ENCODE data around the gene TMEM80. TPM values are rescaled to one million over a fixed set of nuclear protein-coding genes. Genes with fewer than 3 reads are reported as not detected.

TMEM80 gene
- total RNA-seq, 4 donors from 2014 or later, result 15.3 to 43.9 (median 38.1) TPM

- H3K4me1 ChIP-seq, result no peaks in the 10 kb centered on the region
- TF ChIP-seq POLR2A (IDR thresholded peaks at IDR 0.05) (no peak), CTCF (IDR thresholded peaks at IDR 0.05) (no peak)
- DNase-seq (ENCODE audit: low spot score in 2 of 2), result no peak
- peaks cover 0 to 86% (median 14%) of the 10 kb centered on the region in 3 donors for H3K36me3 ChIP-seq
- no peak overlapping the region for H3K4me3 ChIP-seq
- no peak overlapping the region for H3K27ac ChIP-seq
- no peaks in the 10 kb centered on the region for H3K9me3 ChIP-seq
- WGBS, 2 donors, result 90 to 92% methylated on average over 30 of the region's 30 CpGs
- H3K27me3 ChIP-seq, result no peaks in the 10 kb centered on the region
These were observed 40.4 kb upstream of the TMEM80 start for GRCh38 chr11:655036-655726.

DNA sequence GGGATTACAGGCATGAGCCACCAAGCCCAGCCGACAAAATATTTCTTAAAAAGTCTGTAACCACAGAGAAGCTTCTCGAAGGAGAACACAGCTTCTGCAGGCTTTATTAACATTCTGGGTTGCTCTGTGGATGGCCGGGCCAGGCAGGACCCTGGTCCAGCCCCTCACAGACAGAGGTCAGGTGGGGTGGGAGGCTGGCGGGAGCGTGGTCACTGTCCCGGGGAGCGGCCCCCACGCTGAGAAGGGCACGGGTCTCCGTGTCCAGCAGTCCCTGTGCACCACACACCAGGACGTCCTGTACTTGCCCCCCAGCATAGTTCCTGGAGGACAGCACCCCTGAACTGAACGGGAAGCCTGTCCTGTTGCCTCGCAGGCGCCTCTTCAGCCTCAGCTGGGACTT is 39.2 kb upstream of the TMEM80 start:
- no peaks in the 10 kb centered on the region for H3K9me3 ChIP-seq
- no peaks in the 10 kb centered on the region for H3K27me3 ChIP-seq
- H3K36me3 ChIP-seq, result peaks cover 0 to 87% (median 17%) of the 10 kb centered on the region in 3 donors
- H3K4me3 ChIP-seq, result no peak overlapping the region
- no peak for DNase-seq (ENCODE audit: low spot score in 2 of 2)
- no peaks in the 10 kb centered on the region for H3K4me1 ChIP-seq
- H3K27ac ChIP-seq, result no peak overlapping the region
- no peak for TF ChIP-seq POLR2A (IDR thresholded peaks at IDR 0.05)
- TF ChIP-seq EP300 (IDR thresholded peaks at IDR 0.05), result no peak
- TF ChIP-seq CTCF (IDR thresholded peaks at IDR 0.05), result no peak
- 88 to 91% methylated on average over 9 to 12 of the region's 14 CpGs for WGBS, 2 donors

DNA sequence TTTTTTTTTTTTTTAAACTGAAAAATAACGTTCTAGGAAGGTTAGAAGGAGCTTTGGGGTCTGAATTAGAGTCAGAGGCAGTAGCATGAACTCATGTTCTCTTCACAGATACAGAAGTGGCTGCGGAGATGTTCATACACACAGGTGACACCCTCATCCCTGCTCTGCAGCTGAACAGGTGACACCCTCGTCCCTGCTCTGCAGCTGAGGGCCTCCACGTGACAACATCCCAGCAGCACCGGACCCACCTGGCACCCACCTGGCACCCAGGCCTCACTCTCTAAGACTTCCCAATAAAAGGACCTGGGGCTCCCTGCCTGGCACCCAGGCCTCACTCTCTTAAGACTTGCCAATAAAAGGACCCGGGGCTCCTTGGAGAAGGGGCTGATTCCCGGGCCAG is 38.8 kb upstream of the TMEM80 start:
- H3K27ac ChIP-seq, result peak overlapping the region in 1 of 4 donors; percentile 45
- 84 to 85% methylated on average over 7 of the region's 7 CpGs for WGBS, 2 donors
- H3K4me3 ChIP-seq, result no peak overlapping the region
- H3K4me1 ChIP-seq, result no peaks in the 10 kb centered on the region
- H3K27me3 ChIP-seq, result no peaks in the 10 kb centered on the region
- H3K9me3 ChIP-seq, result no peaks in the 10 kb centered on the region
- DNase-seq (ENCODE audit: low spot score in 2 of 2), result no peak
- H3K36me3 ChIP-seq, result peaks cover 0 to 85% (median 17%) of the 10 kb centered on the region in 3 donors
- TF ChIP-seq POLR2A (IDR thresholded peaks at IDR 0.05) (no peak), EP300 (IDR thresholded peaks at IDR 0.05) (no peak), CTCF (IDR thresholded peaks at IDR 0.05) (no peak)

DNA sequence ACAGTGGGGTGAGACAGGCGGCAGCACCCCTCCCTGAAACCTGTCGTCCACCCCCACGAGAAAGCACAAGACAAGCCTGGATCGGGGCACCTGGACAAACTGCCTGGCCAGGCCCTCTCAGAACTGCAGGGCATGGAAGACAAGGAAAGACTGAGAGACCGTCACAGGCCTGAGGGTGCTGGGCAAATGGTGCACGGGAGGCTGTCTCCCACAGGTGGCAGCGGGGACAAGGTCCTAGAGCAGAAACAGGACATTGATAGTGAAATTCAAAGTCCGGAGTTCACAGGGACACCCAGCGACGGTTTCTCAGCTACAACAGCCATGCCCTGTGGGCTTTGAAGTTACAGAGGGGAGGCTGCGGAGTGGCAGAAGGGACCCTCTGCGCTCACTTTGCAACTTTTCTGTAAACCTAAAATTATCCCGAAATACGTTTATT is 37.9 kb upstream of the TMEM80 start:
- H3K4me3 ChIP-seq, result no peak overlapping the region
- no peak for DNase-seq (ENCODE audit: low spot score in 2 of 2)
- 88 to 92% methylated on average over 14 of the region's 14 CpGs for WGBS, 2 donors
- H3K27me3 ChIP-seq, result no peaks in the 10 kb centered on the region
- peak overlapping the region in 1 of 4 donors; percentile 45 for H3K27ac ChIP-seq
- no peaks in the 10 kb centered on the region for H3K4me1 ChIP-seq
- TF ChIP-seq CTCF (IDR thresholded peaks at IDR 0.05) (no peak), EP300 (IDR thresholded peaks at IDR 0.05) (no peak), POLR2A (IDR thresholded peaks at IDR 0.05) (no peak)
- H3K9me3 ChIP-seq, result no peaks in the 10 kb centered on the region
- H3K36me3 ChIP-seq, result peaks cover 0 to 85% (median 17%) of the 10 kb centered on the region in 3 donors

- TF ChIP-seq CTCF (IDR thresholded peaks at IDR 0.05) (no peak), EP300 (IDR thresholded peaks at IDR 0.05) (no peak), POLR2A (IDR thresholded peaks at IDR 0.05) (no peak)
- Histone ChIP-seq H3K4me1 (peaks cover 0 to 4% (median 0%) of the 10 kb centered on the region in 4 donors), H3K27ac (no peak overlapping the region), H3K4me3 (no peak overlapping the region), H3K27me3 (no peaks in the 10 kb centered on the region), H3K36me3 (peaks cover 0 to 79% (median 17%) of the 10 kb centered on the region in 3 donors), H3K9me3 (no peaks in the 10 kb centered on the region)
- no peak for DNase-seq (ENCODE audit: low spot score in 2 of 2)
- 93% methylated on average over 16 of the region's 16 CpGs for WGBS, 2 donors
These were observed 36.0 kb upstream of the TMEM80 start for GRCh38 chr11:659532-660085.

All from tibial nerve (tissue), 4 donors.